ENCODE measurements around the gene USP19. TPM values are rescaled to one million over a fixed set of nuclear protein-coding genes. Genes with fewer than 3 reads are reported as not detected.

Gene USP19
- 41.4 and 81.1 TPM in 2 replicates for total RNA-seq

GRCh38 chr3:49120438-49121131, at the start of gene USP19:
TSS of gene USP19 (minus strand) at chr3:49120823. CDS start at chr3:49119145, 1,678 bp downstream.

DNA sequence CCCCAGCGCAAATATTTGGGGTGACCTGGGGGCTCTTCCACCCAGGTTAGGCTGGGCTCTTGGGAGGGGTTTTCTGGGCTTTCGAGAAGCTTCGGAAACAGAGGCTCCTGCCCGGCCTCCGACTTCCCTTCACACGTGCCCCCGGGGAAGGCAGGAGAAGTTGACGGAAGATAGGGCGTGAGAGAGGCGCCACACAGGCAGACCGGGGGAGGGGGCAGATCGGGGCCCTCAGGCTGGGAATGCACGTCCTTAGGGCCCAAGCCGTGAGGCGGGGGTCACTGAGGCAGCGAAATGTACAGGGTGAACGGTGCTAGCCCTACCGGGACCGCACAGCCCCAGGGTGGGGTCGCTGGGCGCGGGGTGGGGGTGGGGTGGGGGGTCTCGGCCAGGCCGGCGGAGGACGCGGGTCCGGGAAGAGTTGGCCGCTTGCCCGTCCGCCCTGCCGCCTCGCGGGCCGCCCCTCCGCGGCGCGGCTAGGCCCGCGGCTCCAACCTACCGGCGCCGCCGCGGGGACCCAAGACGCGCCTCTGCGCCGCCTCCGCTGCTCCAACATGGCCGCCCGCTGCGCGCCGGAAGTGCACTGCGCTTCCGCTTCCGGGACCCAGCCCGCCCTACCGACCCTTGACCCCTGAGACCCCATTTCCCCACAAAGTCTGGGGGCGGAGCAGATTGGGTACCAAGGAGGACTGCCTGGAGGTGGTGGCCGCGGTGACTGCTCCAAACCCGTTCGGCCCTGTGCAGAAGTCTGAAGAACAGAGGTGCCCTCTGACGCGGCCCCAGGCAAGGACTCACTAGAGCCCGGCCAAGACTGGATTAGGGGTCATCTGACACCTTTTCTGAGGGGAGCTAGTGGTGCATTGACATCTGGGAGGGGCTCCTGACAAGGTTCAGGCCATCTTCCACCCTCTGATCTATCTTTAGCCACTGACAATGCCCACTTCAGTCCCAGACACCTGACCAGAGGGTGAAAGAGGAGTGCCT, 45.4 kb upstream of the USP19 start, which contains the start of gene CCDC71:
CCDC71 (minus strand) TSS at position 561 of the 981 bp plus-strand sequence. CDS start 2,123 bp downstream, outside the sequence.

DNA sequence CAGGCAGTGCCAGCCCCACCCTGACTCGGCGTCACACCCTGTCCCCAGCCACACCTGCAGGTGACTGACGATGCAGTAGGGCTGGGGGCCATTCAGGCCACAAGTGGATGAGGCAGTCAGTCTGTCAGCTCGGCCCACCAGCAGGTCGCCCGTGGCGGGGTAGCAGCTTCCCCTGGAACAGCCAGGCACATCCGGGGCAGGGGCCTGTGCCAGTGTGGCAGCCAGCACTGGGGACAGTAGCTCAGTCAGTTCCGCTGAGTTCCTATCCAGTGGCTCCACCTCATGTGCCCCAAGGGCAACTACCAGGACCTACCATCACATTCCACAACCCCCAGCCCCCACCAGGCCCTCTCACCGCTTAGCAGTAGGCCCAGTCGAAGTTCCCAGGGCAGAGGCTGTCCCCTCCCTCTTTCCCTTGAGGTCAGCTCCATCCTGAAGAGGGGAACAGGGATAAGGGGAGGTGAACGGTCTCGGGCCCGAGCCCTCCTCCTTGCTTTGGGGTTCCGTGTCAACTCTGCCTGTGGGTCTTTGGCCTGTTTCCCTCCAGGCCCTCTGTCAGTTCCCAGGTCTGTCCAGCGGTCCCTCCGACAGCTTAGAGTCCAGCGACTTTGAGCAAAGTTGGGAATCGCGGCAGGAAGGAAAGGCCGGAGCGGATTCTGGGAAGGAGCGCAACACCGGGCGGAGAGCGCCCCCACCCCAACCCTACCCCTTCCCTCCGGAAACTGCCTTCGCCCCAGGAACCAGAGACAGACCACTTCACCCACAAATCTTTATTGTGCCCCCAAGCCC, 12.0 kb upstream of the USP19 start, which contains the start of gene LAMB2:
LAMB2 (minus strand) TSS at position 614 of the 789 bp plus-strand sequence; CDS start at position 431, 183 bp downstream.

DNA sequence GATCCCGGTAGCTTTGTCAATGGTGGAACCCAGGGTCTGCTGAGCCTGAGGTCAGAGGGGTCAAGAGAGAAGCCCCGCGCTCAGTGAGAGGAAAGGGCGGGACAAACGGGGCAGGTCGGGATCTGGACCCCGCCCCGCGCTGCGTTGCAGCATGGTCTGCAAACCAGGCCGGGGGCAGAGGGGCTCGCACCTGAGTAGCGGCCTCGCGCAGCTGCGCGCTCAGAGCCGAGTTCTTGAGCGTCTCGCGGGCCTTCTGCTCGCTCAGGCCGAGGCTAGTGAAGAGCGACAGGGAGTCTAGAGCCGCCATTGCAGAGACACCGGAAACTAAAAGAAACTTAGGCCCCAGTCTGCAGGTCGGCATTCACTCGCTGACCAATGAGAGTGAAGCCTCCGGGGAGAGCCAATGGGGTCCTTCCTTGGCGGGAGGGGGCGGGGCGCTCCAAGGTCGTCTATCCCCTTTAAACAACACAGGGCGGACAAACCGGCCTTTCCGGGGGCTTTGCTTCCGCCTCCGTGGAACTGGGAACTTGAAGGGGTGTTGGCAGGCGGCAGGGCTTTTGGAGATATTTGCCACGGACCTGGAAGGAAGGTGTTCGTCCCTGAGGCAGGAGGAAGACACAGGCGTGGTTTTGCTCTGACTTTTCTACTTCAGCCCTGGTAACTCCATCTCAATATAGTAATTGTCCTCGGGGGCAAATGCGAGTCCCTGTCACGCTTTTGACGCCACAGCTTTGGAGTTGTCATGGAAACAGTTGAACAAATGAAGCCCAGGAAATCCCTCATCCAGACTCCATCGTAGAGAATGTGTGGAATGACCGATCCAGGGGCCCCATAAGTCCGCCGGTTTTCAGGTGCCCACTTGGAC, 16.0 kb downstream of the USP19 start, which contains the start of gene QARS1:
QARS1 (minus strand) TSS at position 331 of the 865 bp plus-strand sequence; CDS start at position 307, 24 bp downstream.

DNA sequence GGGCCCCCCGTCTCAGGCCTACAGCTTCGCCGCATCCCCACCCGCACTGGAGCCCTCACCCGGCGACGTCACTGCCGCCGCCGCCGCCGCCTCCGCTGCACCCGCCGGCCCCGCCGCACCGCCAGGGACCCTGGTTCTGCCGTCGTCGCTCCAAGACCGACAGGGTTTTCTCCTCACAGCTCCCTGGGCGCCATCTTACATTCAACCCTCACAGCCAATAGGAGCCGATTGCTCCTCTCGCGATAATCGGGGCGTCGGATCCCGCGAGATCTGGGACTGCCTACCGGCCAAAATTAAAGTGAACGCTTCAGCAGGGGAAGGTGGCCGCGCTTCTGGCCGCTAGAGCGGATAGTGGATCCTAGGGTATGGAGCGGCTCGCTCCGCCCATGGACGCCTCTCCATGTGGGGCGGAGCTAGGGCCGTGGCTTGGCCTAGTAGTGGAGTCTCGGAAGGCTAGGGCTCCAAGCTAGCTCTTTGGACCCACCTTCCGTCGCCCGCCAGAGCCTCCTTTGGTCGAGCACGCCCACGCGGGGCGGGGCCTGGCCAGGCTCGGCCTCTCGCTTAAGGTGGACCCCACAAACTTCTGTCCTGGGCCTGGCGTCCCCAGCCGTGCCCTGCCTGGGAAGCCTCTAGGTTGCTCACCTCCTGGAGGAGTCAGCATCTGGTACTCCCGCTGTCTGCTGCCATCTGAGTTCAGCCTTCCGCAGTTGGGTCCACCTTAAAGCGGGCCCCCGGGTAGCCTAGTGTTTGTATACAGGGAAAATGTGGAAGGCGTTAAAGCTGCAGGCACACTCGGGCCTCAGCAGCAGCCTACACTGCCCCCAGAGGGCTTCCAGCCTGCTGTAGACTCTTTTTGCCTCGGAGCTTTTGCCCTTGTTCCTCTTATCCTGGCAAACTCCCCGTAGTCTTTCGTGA, 26.5 kb downstream of the USP19 start, which contains the start of gene QRICH1:
QRICH1 (minus strand) TSS at position 219 of the 915 bp plus-strand sequence. CDS start 17,054 bp downstream, outside the sequence.

Other genes starting within 250 kb of the USP19 start
- 8.9 and 12.7 TPM in 2 replicates for gene SLC25A20, start 221.9 kb downstream of the USP19 start, total RNA-seq
- gene ARIH2, start 202.0 kb downstream of the USP19 start, total RNA-seq: 52.2 and 85.2 TPM in 2 replicates
- 16.5 and 45.8 TPM in 2 replicates for gene P4HTM, start 130.6 kb downstream of the USP19 start, total RNA-seq
- 59.0 and 86.9 TPM in 2 replicates for gene WDR6, start 113.4 kb downstream of the USP19 start, total RNA-seq
- 34.3 and 64.6 TPM in 2 replicates for gene DALRD3, start 102.2 kb downstream of the USP19 start, total RNA-seq
- 111 and 275 TPM in 2 replicates for gene NDUFAF3, start 98.7 kb downstream of the USP19 start, total RNA-seq
- gene IMPDH2, start 91.4 kb downstream of the USP19 start, total RNA-seq: 248 and 350 TPM in 2 replicates
- gene QRICH1, start 26.8 kb downstream of the USP19 start, total RNA-seq: 63.8 and 100 TPM in 2 replicates
- gene QARS1, start 16.1 kb downstream of the USP19 start, total RNA-seq: 316 and 341 TPM in 2 replicates
- gene LAMB2, start 12.2 kb upstream of the USP19 start, total RNA-seq: 246 and 364 TPM in 2 replicates
- gene CCDC71, start 45.5 kb upstream of the USP19 start, total RNA-seq: 43.6 and 47.1 TPM in 2 replicates
- gene KLHDC8B, start 50.8 kb upstream of the USP19 start, total RNA-seq: 15.4 and 42.7 TPM in 2 replicates
- 1.5 and 1.7 TPM in 2 replicates for gene C3orf62, start 156.4 kb upstream of the USP19 start, total RNA-seq
- 15.2 and 17.6 TPM in 2 replicates for gene USP4, start 219.2 kb upstream of the USP19 start, total RNA-seq
- 337 and 610 TPM in 2 replicates for gene GPX1, start 237.5 kb upstream of the USP19 start, total RNA-seq